HL-60 (cell line): ENCODE measurements around the gene ASCL2.
A peak's percentile ranks its signal among the peaks of the same experiment; 100 is the strongest.

ENCODE experiments used
- DNase-seq, 2 experiments: peaks; one replicate each; pipeline ENCODE4 v3.0.0-alpha.2; 2010 to 2020; ENCODE audit warnings: low read depth in 1 of 2, low spot score in 1 of 2
- H3K27ac ChIP-seq: fragments of 250-450 bp; sonication (Bioruptor Pico); replicated peaks from 2 replicates; pipeline ENCODE4 v1.5.1; 2020; ENCODE audit warnings: mild to moderate bottlenecking, moderate library complexity
- H3K27me3 ChIP-seq: fragments of 250-450 bp; sonication (Bioruptor Pico); 2 replicates; pipeline ENCODE4 v1.5.1; 2021; ENCODE audit warnings: mild to moderate bottlenecking, moderate library complexity; ENCODE audit not compliant: insufficient read depth, poor library complexity, severe bottlenecking
- H3K4me3 ChIP-seq: replicated peaks from 2 replicates; pipeline ENCODE4 v1.5.1; 2011; ENCODE audit warnings: mild to moderate bottlenecking, control low read depth, low read length; ENCODE audit not compliant: insufficient read depth
- GABPA ChIP-seq: IDR thresholded peaks from 2 replicates; pipeline ENCODE4 v1.6.1; 2012; ENCODE audit warnings: low read depth
- POLR2AphosphoS5 ChIP-seq: IDR thresholded peaks from 2 replicates; pipeline ENCODE4 v1.6.1; 2012; ENCODE audit warnings: low read depth
- SPI1 ChIP-seq: IDR thresholded peaks from 2 replicates; pipeline ENCODE4 v1.6.1; 2012; ENCODE audit warnings: low read depth, mild to moderate bottlenecking, borderline replicate concordance
- TF ChIP-seq, protein P1 (sequence below): IDR thresholded peaks from one replicate; pipeline ENCODE4 v1.5.1; 2011; ENCODE audit warnings: low read length, control low read depth, inconsistent platforms; ENCODE audit not compliant: insufficient read depth
- TF ChIP-seq, protein P2 (sequence below): IDR thresholded peaks from 2 replicates; pipeline ENCODE4 v1.6.1; 2012; ENCODE audit warnings: low read depth; ENCODE audit not compliant: insufficient replicate concordance

ASCL2 gene

DNA sequence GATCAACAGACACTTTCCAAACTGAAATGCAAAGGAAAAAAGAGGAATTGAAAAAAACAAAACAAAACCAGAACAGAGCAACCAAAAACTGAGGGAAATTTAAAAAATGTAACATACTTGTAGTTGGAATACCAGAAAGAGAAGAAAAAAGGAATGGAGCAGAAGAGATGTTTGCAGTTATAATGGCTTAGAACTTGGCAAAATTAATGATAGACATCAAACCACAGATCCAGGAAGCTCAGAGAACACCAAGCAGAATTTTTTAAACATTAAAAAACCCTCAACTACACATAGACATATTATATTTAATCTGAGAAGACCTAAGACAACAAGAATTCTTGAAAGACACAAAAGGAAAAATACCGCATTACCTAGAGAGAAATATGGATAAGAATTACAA is 46.1 kb downstream of the ASCL2 start:
- no peak for DNase-seq
- Histone ChIP-seq H3K27ac (no peak overlapping the region), H3K27me3 (peaks cover 4% of the 10 kb centered on the region), H3K4me3 (no peak overlapping the region)
- TF ChIP-seq, protein P1, sequence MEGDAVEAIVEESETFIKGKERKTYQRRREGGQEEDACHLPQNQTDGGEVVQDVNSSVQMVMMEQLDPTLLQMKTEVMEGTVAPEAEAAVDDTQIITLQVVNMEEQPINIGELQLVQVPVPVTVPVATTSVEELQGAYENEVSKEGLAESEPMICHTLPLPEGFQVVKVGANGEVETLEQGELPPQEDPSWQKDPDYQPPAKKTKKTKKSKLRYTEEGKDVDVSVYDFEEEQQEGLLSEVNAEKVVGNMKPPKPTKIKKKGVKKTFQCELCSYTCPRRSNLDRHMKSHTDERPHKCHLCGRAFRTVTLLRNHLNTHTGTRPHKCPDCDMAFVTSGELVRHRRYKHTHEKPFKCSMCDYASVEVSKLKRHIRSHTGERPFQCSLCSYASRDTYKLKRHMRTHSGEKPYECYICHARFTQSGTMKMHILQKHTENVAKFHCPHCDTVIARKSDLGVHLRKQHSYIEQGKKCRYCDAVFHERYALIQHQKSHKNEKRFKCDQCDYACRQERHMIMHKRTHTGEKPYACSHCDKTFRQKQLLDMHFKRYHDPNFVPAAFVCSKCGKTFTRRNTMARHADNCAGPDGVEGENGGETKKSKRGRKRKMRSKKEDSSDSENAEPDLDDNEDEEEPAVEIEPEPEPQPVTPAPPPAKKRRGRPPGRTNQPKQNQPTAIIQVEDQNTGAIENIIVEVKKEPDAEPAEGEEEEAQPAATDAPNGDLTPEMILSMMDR, result no peak
- TF ChIP-seq POLR2AphosphoS5 (no peak), SPI1 (no peak), GABPA (no peak)
- TF ChIP-seq, protein P2, sequence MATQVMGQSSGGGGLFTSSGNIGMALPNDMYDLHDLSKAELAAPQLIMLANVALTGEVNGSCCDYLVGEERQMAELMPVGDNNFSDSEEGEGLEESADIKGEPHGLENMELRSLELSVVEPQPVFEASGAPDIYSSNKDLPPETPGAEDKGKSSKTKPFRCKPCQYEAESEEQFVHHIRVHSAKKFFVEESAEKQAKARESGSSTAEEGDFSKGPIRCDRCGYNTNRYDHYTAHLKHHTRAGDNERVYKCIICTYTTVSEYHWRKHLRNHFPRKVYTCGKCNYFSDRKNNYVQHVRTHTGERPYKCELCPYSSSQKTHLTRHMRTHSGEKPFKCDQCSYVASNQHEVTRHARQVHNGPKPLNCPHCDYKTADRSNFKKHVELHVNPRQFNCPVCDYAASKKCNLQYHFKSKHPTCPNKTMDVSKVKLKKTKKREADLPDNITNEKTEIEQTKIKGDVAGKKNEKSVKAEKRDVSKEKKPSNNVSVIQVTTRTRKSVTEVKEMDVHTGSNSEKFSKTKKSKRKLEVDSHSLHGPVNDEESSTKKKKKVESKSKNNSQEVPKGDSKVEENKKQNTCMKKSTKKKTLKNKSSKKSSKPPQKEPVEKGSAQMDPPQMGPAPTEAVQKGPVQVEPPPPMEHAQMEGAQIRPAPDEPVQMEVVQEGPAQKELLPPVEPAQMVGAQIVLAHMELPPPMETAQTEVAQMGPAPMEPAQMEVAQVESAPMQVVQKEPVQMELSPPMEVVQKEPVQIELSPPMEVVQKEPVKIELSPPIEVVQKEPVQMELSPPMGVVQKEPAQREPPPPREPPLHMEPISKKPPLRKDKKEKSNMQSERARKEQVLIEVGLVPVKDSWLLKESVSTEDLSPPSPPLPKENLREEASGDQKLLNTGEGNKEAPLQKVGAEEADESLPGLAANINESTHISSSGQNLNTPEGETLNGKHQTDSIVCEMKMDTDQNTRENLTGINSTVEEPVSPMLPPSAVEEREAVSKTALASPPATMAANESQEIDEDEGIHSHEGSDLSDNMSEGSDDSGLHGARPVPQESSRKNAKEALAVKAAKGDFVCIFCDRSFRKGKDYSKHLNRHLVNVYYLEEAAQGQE, result no peak

DNA sequence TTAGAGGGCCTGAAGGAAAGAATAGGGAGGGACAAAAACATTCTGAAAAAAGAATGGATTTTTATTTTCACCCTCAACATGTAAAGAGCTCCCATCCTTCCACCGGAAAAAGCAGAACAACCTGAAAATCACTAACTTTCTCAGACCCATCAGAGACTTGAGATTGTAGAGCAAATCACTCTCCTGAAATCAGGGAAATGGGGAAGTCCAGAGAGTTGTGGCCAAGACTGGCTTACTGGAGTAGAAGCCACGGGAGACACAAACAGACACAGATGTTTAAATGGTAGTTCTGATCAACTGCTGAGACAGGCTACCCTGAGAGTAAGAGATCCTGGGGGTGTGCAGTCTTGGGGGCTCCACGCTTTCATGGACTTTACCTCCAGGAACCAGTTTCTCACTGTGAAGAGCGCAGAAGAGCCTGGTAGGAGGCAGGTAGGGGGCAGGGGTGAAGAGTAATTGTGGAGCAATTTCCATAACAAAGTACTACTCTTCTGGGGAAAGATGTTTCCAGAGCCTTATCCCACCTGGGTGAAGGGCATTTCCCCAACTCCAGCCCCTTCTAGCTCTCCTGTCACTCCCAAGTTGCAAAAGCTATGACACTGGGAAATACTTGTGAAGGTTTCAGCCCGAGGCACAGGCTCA is 47.1 kb downstream of the ASCL2 start:
- Histone ChIP-seq H3K27ac (no peak overlapping the region), H3K4me3 (no peak overlapping the region), H3K27me3 (peaks cover 4% of the 10 kb centered on the region)
- TF ChIP-seq POLR2AphosphoS5, result no peak
- TF ChIP-seq, protein P1, result no peak
- peak; percentile 68 for TF ChIP-seq SPI1
- TF ChIP-seq, protein P2, result no peak
- DNase-seq, result peak in 1 of 2 experiments; percentile 10

DNA sequence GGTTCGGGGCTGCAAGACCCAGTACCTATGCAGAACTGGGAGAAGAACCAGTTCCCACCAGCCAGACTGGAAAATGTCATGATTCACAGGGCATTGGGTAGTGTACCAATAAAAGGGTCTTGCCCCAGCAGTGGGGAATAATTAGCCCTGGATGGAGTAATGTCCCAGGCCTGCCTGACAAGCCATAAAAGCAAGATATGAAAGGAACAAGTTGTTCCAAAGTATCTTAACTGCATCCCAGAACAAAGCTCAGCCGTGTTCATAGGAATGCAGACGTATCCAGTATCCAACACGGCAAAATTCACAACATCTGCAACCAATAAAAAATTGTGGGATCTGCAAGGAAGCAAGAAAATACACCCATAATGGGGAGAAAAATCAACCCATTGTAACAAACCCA is 47.9 kb downstream of the ASCL2 start:
- Histone ChIP-seq H3K27me3 (peaks cover 4% of the 10 kb centered on the region), H3K27ac (no peak overlapping the region), H3K4me3 (no peak overlapping the region)
- TF ChIP-seq, protein P1, result no peak
- no peak for DNase-seq

DNA sequence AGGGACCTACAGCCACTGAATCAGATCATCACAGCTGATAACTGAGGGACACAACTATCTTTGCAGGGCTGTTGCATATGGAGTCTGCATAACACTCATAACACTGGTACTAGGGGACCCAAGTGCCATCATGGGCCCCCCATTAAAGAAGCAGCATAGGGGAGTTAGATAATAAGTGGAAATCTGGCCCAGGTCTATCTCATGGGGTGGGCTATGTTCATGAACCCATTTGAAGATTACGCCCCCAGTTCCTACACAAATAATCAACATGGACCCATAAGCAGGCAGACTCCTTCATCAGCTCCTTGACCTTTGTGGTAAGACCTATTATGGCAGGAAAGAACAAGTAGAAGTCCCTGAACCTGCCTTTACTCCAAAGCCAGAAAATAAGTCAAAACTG is 48.8 kb downstream of the ASCL2 start:
- DNase-seq, result no peak
- no peak for TF ChIP-seq POLR2AphosphoS5
- no peak for TF ChIP-seq SPI1
- no peak for TF ChIP-seq GABPA
- TF ChIP-seq, protein P2, result no peak
- TF ChIP-seq, protein P1, result no peak
- Histone ChIP-seq H3K27me3 (peaks cover 4% of the 10 kb centered on the region), H3K4me3 (no peak overlapping the region), H3K27ac (no peak overlapping the region)
